Stimulated activated CD8-positive, alpha-beta memory T cell treated with anti-CD3 and anti-CD28 coated beads, Interleukin-12 subunit alpha, Interleukin-12 subunit beta, amount 100 ng/mL, for 4 hours (primary cell): ENCODE data around the gene LRP6.
"Not testable (repeated sequence)": the region's sequence is repeated elsewhere in the genome, so short reads cannot be mapped to it uniquely, and the experiment has no call there.

Source experiments
- DNase-seq: peaks from one replicate; pipeline ENCODE4 v3.0.0-alpha.2; 2020; ENCODE audit warnings: low read depth

LRP6 gene

GRCh38 chr12:12266873-12267741 lies at the start of gene LRP6:
Gene LRP6, minus strand, starts transcription at chr12:12267044. Its CDS starts 309 bp downstream, at chr12:12266735.
- peak; percentile 45 for DNase-seq

GRCh38 chr12:12315838-12316237 lies 49.0 kb upstream of the LRP6 start:
- DNase-seq: no peak

- not testable (repeated sequence) for DNase-seq
Measured at GRCh38 chr12:12310695-12311094, 43.9 kb upstream of the LRP6 start.

- DNase-seq: no peak
Measured at GRCh38 chr12:12305568-12306300, 38.9 kb upstream of the LRP6 start.

GRCh38 chr12:12302976-12303375 lies 36.1 kb upstream of the LRP6 start:
- no peak for DNase-seq

GRCh38 chr12:12301122-12301521 lies 34.3 kb upstream of the LRP6 start:
- no peak for DNase-seq

- no peak for DNase-seq
Measured at GRCh38 chr12:12297201-12297830, 30.5 kb upstream of the LRP6 start.

GRCh38 chr12:12294215-12295005 lies 27.6 kb upstream of the LRP6 start:
- DNase-seq: no peak

GRCh38 chr12:12290206-12290605 lies 23.4 kb upstream of the LRP6 start:
- no peak for DNase-seq

GRCh38 chr12:12286441-12286840 lies 19.6 kb upstream of the LRP6 start:
- no peak for DNase-seq

GRCh38 chr12:12282761-12283425 lies 16.0 kb upstream of the LRP6 start:
- no peak for DNase-seq

GRCh38 chr12:12282202-12282601 lies 15.4 kb upstream of the LRP6 start:
- no peak for DNase-seq

GRCh38 chr12:12281134-12281533 lies 14.3 kb upstream of the LRP6 start:
- DNase-seq: no peak

- no peak for DNase-seq
Measured at GRCh38 chr12:12278899-12279298, 12.1 kb upstream of the LRP6 start.

- no peak for DNase-seq
Measured at GRCh38 chr12:12275874-12276273, 9.0 kb upstream of the LRP6 start.

- DNase-seq: no peak
Measured at GRCh38 chr12:12273291-12273957, 6.6 kb upstream of the LRP6 start.

- no peak for DNase-seq
Measured at GRCh38 chr12:12272869-12273268, 6.0 kb upstream of the LRP6 start.

- DNase-seq: no peak
Measured at GRCh38 chr12:12270226-12270625, 3.4 kb upstream of the LRP6 start.

GRCh38 chr12:12267742-12268200 lies 927 bp upstream of the LRP6 start:
- DNase-seq: no peak

GRCh38 chr12:12266389-12266872 lies 413 bp downstream of the LRP6 start:
- no peak for DNase-seq
